GM18505 (cell line): Measurements from ENCODE around the gene DGCR2.
"Not testable (repeated sequence)": the region's sequence is repeated elsewhere in the genome, so short reads cannot be mapped to it uniquely, and the experiment has no call there.

Experiments used
- ATAC-seq: cut with Tn5 transposase; IDR thresholded peaks from one replicate; pipeline ENCODE4 v1.9.1; 2021; ENCODE audit not compliant: unreplicated experiment
- POLR2A ChIP-seq: IDR thresholded peaks from 4 replicates; pipeline ENCODE4 v1.6.1; 2011; ENCODE audit warnings: borderline replicate concordance; ENCODE audit not compliant: insufficient read depth, insufficient read length; ENCODE audit errors: extremely low read depth

Gene DGCR2

GRCh38 chr22:19082101-19082500 is 40.1 kb downstream of the DGCR2 start:
- ATAC-seq = no peak
- TF ChIP-seq POLR2A = no peak

- no peak for ATAC-seq
- no peak for TF ChIP-seq POLR2A
These were observed 40.9 kb downstream of the DGCR2 start for GRCh38 chr22:19081351-19081750.

GRCh38 chr22:19080853-19081252 is 41.4 kb downstream of the DGCR2 start:
- ATAC-seq = no peak
- no peak for TF ChIP-seq POLR2A

GRCh38 chr22:19079691-19080090 is 42.5 kb downstream of the DGCR2 start:
- no peak for ATAC-seq
- TF ChIP-seq POLR2A = no peak

GRCh38 chr22:19075404-19075803 is 46.8 kb downstream of the DGCR2 start:
- ATAC-seq = no peak

GRCh38 chr22:19072853-19073252 is 49.4 kb downstream of the DGCR2 start:
- not testable (repeated sequence) for ATAC-seq

More at GRCh38 chr22:19075404-19075803, 46.8 kb downstream of the DGCR2 start:
- TF ChIP-seq POLR2A = no peak

GRCh38 chr22:19070397-19071169 is 51.6 kb downstream of the DGCR2 start:
- no peak for ATAC-seq
- TF ChIP-seq POLR2A = no peak

- no peak for ATAC-seq
- no peak for TF ChIP-seq POLR2A
These were observed 52.8 kb downstream of the DGCR2 start for GRCh38 chr22:19069451-19069850.

- no peak for TF ChIP-seq POLR2A
- no peak for ATAC-seq
These were observed 53.4 kb downstream of the DGCR2 start for GRCh38 chr22:19068784-19069271.

- ATAC-seq = no peak
- no peak for TF ChIP-seq POLR2A
These were observed 54.4 kb downstream of the DGCR2 start for GRCh38 chr22:19067696-19068348.

GRCh38 chr22:19066531-19067271 is 55.5 kb downstream of the DGCR2 start:
- no peak for TF ChIP-seq POLR2A
- ATAC-seq = no peak

- no peak for TF ChIP-seq POLR2A
- no peak for ATAC-seq
These were observed 56.3 kb downstream of the DGCR2 start for GRCh38 chr22:19065929-19066328.

GRCh38 chr22:19065298-19065859 is 56.8 kb downstream of the DGCR2 start:
- no peak for ATAC-seq
- TF ChIP-seq POLR2A = no peak
